Esophagus squamous epithelium (tissue), 5 donors: Measurements from ENCODE around the gene COL9A1. TPM values are rescaled to one million over a fixed set of nuclear protein-coding genes. Genes with fewer than 3 reads are reported as not detected.
"Not testable (repeated sequence)": the region's sequence is repeated elsewhere in the genome, so short reads cannot be mapped to it uniquely, and the experiment has no call there.

ENCODE experiments used
- DNase-seq: peaks from one replicate; lab custom pipeline; 2025; lab: John Stamatoyannopoulos, UW
- H3K27ac ChIP-seq, 4 donors: fragments of 200-600 bp; sonication (generic); one replicate each; pipeline ENCODE4 v1.5.1; 2016 to 2019; ENCODE audit warnings: mild to moderate bottlenecking in 1 of 4
- H3K27me3 ChIP-seq, 4 donors: fragments of 200-600 bp; sonication (generic); 1 replicate in 3 of 4; 2 replicates in 1 of 4; pipeline versions ENCODE4 v1.5.1 to v1.6.0; 2017 to 2021; ENCODE audit warnings: antibody characterized with exemption in 1 of 4
- H3K36me3 ChIP-seq, 3 donors: fragments of 200-600 bp; sonication (generic); one replicate each; pipeline ENCODE4 v1.5.1; 2016 to 2019
- H3K4me1 ChIP-seq, 3 donors: fragments of 200-600 bp; sonication (generic); one replicate each; pipeline ENCODE4 v1.5.1; 2017 to 2019
- H3K4me3 ChIP-seq, 4 donors: fragments of 200-600 bp; sonication (generic); 1 replicate in 3 of 4; 2 replicates in 1 of 4; pipeline ENCODE4 v1.5.1; 2016 to 2019; ENCODE audit warnings: mild to moderate bottlenecking in 2 of 4, moderate library complexity in 1 of 4
- H3K9me3 ChIP-seq, 3 donors: fragments of 200-600 bp; sonication (generic); one replicate each; pipeline ENCODE4 v1.5.1; 2016 to 2019
- CTCF ChIP-seq, 6 experiments: fragments of 450-650 bp in 4 of 6; fragments of 200-600 bp in 2 of 6; sonication (generic) in 2 of 6; IDR thresholded peaks; one replicate each; pipeline ENCODE4 v1.5.1; 2016 to 2019; ENCODE audit warnings: antibody characterized with exemption in 6 of 6, mild to moderate bottlenecking in 4 of 6, moderate library complexity in 4 of 6
- POLR2A ChIP-seq, 4 donors: fragments of 450-650 bp; IDR thresholded peaks; one replicate each; pipeline ENCODE4 v1.6.1; 2017; ENCODE audit warnings: antibody characterized with exemption in 4 of 4, mild to moderate bottlenecking in 4 of 4, moderate library complexity in 3 of 4
- WGBS, 2 donors: methylation state at CpG; one replicate each; pipeline ENCODE4 v1.1.5; 2018; 5-methylcytosine and 5-hydroxymethylcytosine counted together
- intact Hi-C: fragments of 100-400 bp; cut with DNase I; formaldehyde crosslinking; loops from one replicate; pipeline ENCODE4 v1.15.0; 2022
- total RNA-seq, 4 donors: library from RNA; depleted of rRNA; stranded (reverse); fragments of >200 nt; gene quantifications; one replicate each; pipeline ENCODE4 v1.1.0, GENCODE V29; 2016
- donor health status: DM: yes; HTN: yes; CAD: no.

The COL9A1 gene
- total RNA-seq = under 1 TPM in 1 of 4 donors, not detected in 3; 0.57 TPM

GRCh38 chr6:70303034-70303525, at the start of gene COL9A1:
Gene COL9A1, minus strand, starts transcription at chr6:70303084. Its CDS starts 160 bp downstream, at chr6:70302924.
- peaks cover 0 to 2% (median 0%) of the 10 kb centered on the region in 4 donors for H3K27me3 ChIP-seq
- WGBS, 2 donors = 58 to 60% methylated on average over 4 of the region's 5 CpGs
- intact Hi-C loops = no loop called here
- TF ChIP-seq POLR2A (IDR thresholded peaks at IDR 0.05) (no peak), CTCF (IDR thresholded peaks at IDR 0.05) (no peak)
- DNase-seq = no peak
- H3K4me1 ChIP-seq = no peaks in the 10 kb centered on the region
- no peak within 1 kb of the TSS for H3K4me3 ChIP-seq
- no peaks in the 10 kb centered on the region for H3K36me3 ChIP-seq
- H3K9me3 ChIP-seq = no peaks in the 10 kb centered on the region
- no peak within 1 kb of the TSS for H3K27ac ChIP-seq

- Histone ChIP-seq H3K27ac (no peak overlapping the region), H3K4me1 (no peaks in the 10 kb centered on the region), H3K4me3 (no peak overlapping the region), H3K9me3 (no peaks in the 10 kb centered on the region), H3K27me3 (no peaks in the 10 kb centered on the region), H3K36me3 (no peaks in the 10 kb centered on the region)
- no peak for TF ChIP-seq POLR2A (IDR thresholded peaks at IDR 0.05)
- no peak for TF ChIP-seq CTCF (IDR thresholded peaks at IDR 0.05)
- WGBS, 2 donors = 49 to 65% methylated on average over 4 of the region's 4 CpGs
- intact Hi-C loops = no loop called here
- DNase-seq = no peak
Observed at GRCh38 chr6:70351461-70351860, 48.6 kb upstream of the COL9A1 start.

- no peaks in the 10 kb centered on the region for H3K36me3 ChIP-seq
- intact Hi-C loops = no loop called here
- H3K27ac ChIP-seq = no peak overlapping the region
- no peaks in the 10 kb centered on the region for H3K9me3 ChIP-seq
- TF ChIP-seq CTCF (IDR thresholded peaks at IDR 0.05) (no peak), POLR2A (IDR thresholded peaks at IDR 0.05) (no peak)
- DNase-seq = no peak
- no peaks in the 10 kb centered on the region for H3K27me3 ChIP-seq
- no peaks in the 10 kb centered on the region for H3K4me1 ChIP-seq
- 44 to 47% methylated on average over 1 of the region's 1 CpG for WGBS, 2 donors
- no peak overlapping the region for H3K4me3 ChIP-seq
Observed at GRCh38 chr6:70345619-70346018, 42.7 kb upstream of the COL9A1 start.

GRCh38 chr6:70343313-70343712, 40.4 kb upstream of the COL9A1 start:
- no peak for TF ChIP-seq CTCF (IDR thresholded peaks at IDR 0.05)
- no peak for TF ChIP-seq POLR2A (IDR thresholded peaks at IDR 0.05)
- DNase-seq = no peak
- intact Hi-C loops = no loop called here
- Histone ChIP-seq H3K27ac (no peak overlapping the region), H3K9me3 (peaks cover 0 to 6% (median 0%) of the 10 kb centered on the region in 3 donors), H3K27me3 (no peaks in the 10 kb centered on the region), H3K4me3 (no peak overlapping the region), H3K4me1 (no peaks in the 10 kb centered on the region), H3K36me3 (no peaks in the 10 kb centered on the region)
- WGBS, 2 donors = 78 to 93% methylated on average over 2 of the region's 2 CpGs

GRCh38 chr6:70339810-70340209, 36.9 kb upstream of the COL9A1 start:
- H3K4me1 ChIP-seq, intact Hi-C loops, H3K4me3 ChIP-seq, DNase-seq, H3K27me3 ChIP-seq, H3K36me3 ChIP-seq, H3K9me3 ChIP-seq, H3K27ac ChIP-seq: not testable (repeated sequence)
- 100% methylated on average over 2 of the region's 2 CpGs; no CpG with 5 or more reads in 1 of the 2 donors for WGBS, 2 donors

GRCh38 chr6:70338775-70339174, 35.9 kb upstream of the COL9A1 start:
- H3K27me3 ChIP-seq = no peaks in the 10 kb centered on the region
- no peak for DNase-seq
- H3K4me3 ChIP-seq = no peak overlapping the region
- H3K27ac ChIP-seq = no peak overlapping the region
- TF ChIP-seq POLR2A (IDR thresholded peaks at IDR 0.05) (no peak), CTCF (IDR thresholded peaks at IDR 0.05) (no peak)
- no peaks in the 10 kb centered on the region for H3K36me3 ChIP-seq
- H3K9me3 ChIP-seq = peaks cover 0 to 6% (median 0%) of the 10 kb centered on the region in 3 donors
- intact Hi-C loops = no loop called here
- H3K4me1 ChIP-seq = no peaks in the 10 kb centered on the region
